ENCODE results near the gene ANXA8L1. TPM values are rescaled to one million over a fixed set of nuclear protein-coding genes. Genes with fewer than 3 reads are reported as not detected.
"Not testable (repeated sequence)": the region's sequence is repeated elsewhere in the genome, so short reads cannot be mapped to it uniquely, and the experiment has no call there.

Gene ANXA8L1
- total RNA-seq, 2 donors from 2014 or later = not detected

DNA sequence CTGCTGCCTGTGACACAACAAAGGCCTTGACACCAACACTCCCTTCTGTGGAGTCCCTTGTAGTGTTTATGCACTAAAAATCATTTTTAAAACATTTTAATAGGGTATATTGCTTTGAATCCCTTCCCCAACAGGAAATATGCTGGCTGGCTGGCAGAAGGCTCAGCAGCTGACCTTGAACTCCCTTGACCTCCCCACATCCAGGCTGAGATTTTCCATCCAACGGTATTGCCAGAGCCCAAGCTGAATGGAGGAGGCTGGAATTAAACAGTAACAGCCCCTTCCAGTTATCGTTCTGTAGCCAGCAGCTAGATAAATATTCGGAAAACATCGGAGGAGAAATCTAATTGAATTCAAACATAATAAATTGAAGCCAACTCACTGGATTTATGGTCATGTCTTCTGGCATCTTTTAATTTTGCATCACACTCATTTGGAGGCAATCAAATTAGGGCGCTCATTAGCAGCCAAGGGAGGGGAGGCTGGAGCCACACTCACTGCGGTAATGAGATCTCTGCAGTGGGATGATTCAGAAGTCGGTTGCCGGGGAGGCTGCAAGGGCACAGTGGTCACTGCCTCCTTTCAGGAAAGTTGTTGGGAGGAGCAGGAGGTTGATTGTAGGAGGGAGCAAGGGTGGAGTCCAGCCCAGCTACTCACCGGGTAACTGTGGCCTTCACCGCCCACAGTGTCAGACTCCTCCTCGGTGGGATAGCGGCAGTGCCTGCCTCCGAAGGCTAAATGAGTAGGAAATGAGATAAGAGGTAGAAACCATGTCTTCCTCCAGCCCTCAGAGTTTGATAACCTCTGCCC, 44.2 kb downstream of the ANXA8L1 start:
- not testable (repeated sequence) for H3K9me3 Mint-ChIP-seq; H3K27ac Mint-ChIP-seq; H3K27me3 Mint-ChIP-seq; H3K4me1 Mint-ChIP-seq (ENCODE audit: low read depth in 2 of 2); ATAC-seq; H3K4me3 Mint-ChIP-seq; H3K36me3 Mint-ChIP-seq; DNase-seq (ENCODE audit: low spot score)

DNA sequence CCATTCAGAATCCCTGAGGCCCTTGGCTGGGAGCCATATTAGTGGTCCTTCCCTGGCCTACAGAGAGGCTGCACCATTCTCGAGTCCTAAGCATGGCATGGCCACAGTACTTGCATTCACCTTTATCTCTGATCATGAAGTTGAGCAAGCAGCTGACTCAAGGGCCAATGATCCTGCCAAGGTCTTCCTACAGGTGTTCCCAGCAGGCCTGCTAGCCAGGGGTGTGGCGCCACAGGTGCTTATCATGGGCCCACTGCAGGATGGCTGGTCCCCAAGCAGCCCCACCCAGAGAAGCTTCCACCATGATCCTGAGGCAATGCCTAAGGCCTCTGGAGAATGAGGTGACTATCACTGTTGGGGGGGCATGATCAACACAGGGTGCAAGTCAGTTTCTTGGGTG, 48.0 kb downstream of the ANXA8L1 start:
- H3K4me3 Mint-ChIP-seq; H3K27me3 Mint-ChIP-seq; H3K36me3 Mint-ChIP-seq; ATAC-seq; H3K4me1 Mint-ChIP-seq (ENCODE audit: low read depth in 2 of 2); H3K27ac Mint-ChIP-seq; DNase-seq (ENCODE audit: low spot score); H3K9me3 Mint-ChIP-seq: not testable (repeated sequence)

DNA sequence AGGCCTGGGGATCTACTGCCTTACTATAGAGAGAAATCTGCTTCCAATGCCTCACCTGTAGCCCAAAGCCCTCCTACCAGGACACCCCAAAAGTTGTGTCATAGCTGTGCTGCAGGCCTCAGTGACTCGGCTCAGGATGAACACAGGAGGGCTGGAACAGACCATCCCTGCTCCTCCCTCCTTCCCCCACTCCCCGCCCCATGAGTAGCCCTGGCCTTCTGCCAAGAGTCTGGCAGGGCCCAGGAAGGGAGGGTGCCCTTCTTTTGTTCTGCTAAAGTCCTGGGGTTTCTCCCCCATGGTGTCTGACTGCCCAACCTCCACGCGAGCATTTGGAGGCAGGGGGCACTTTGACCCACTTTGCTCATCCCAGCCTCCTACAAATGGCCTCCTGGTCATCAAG, 65.4 kb downstream of the ANXA8L1 start:
- H3K27ac Mint-ChIP-seq; H3K36me3 Mint-ChIP-seq; DNase-seq (ENCODE audit: low spot score); H3K9me3 Mint-ChIP-seq; H3K4me1 Mint-ChIP-seq (ENCODE audit: low read depth in 2 of 2); ATAC-seq; H3K27me3 Mint-ChIP-seq; H3K4me3 Mint-ChIP-seq: not testable (repeated sequence)

Other genes with a start within 250 kb of the ANXA8L1 start
- gene ANTXRL, start 88.8 kb upstream of the ANXA8L1 start, total RNA-seq = not detected
- not detected for gene NPY4R, start 90.2 kb downstream of the ANXA8L1 start, total RNA-seq
- not detected for gene GPRIN2, start 180.9 kb downstream of the ANXA8L1 start, total RNA-seq
- gene SYT15, start 203.4 kb downstream of the ANXA8L1 start, total RNA-seq = 1 to 10 TPM in 1 of 2 donors, under 1 TPM in 1; 0.81 to 1.9 TPM

Measured in natural killer cell treated with Interleukin-12 subunit alpha and Interleukin-12 subunit beta and Interleukin-15 and Interleukin-18, amount 100 ng/mL, for 72 hours (primary cell).